Measurements from ENCODE around the gene CRLF3.
"Not testable (repeated sequence)": the region's sequence is repeated elsewhere in the genome, so short reads cannot be mapped to it uniquely, and the experiment has no call there.

Gene CRLF3

GRCh38 chr17:30816165-30816564, 8.3 kb downstream of the CRLF3 start:
- DNase-seq (ENCODE audit: low read depth in 3 of 3, low spot score in 1 of 3): no peak

GRCh38 chr17:30814860-30815259, 9.6 kb downstream of the CRLF3 start:
- not testable (repeated sequence) for DNase-seq (ENCODE audit: low read depth in 3 of 3, low spot score in 1 of 3)

- not testable (repeated sequence) for DNase-seq (ENCODE audit: low read depth in 3 of 3, low spot score in 1 of 3)
Measured at GRCh38 chr17:30814236-30814635, 10.3 kb downstream of the CRLF3 start.

- DNase-seq (ENCODE audit: low read depth in 3 of 3, low spot score in 1 of 3): no peak
Measured at GRCh38 chr17:30812218-30813177, 12.0 kb downstream of the CRLF3 start.

- no peak for DNase-seq (ENCODE audit: low read depth in 3 of 3, low spot score in 1 of 3)
Measured at GRCh38 chr17:30809867-30810266, 14.6 kb downstream of the CRLF3 start.

- no peak for DNase-seq (ENCODE audit: low read depth in 3 of 3, low spot score in 1 of 3)
Measured at GRCh38 chr17:30808785-30809286, 15.7 kb downstream of the CRLF3 start.

- no peak for DNase-seq (ENCODE audit: low read depth in 3 of 3, low spot score in 1 of 3)
Measured at GRCh38 chr17:30807896-30808295, 16.6 kb downstream of the CRLF3 start.

- no peak for DNase-seq (ENCODE audit: low read depth in 3 of 3, low spot score in 1 of 3)
Measured at GRCh38 chr17:30805944-30806456, 18.5 kb downstream of the CRLF3 start.

- no peak for DNase-seq (ENCODE audit: low read depth in 3 of 3, low spot score in 1 of 3)
Measured at GRCh38 chr17:30801671-30802070, 22.8 kb downstream of the CRLF3 start.

GRCh38 chr17:30796016-30796415, 28.5 kb downstream of the CRLF3 start:
- DNase-seq (ENCODE audit: low read depth in 3 of 3, low spot score in 1 of 3): no peak

GRCh38 chr17:30794372-30794771, 30.1 kb downstream of the CRLF3 start:
- DNase-seq (ENCODE audit: low read depth in 3 of 3, low spot score in 1 of 3): no peak

GRCh38 chr17:30793282-30793977, 31.1 kb downstream of the CRLF3 start:
- DNase-seq (ENCODE audit: low read depth in 3 of 3, low spot score in 1 of 3): no peak

- no peak for DNase-seq (ENCODE audit: low read depth in 3 of 3, low spot score in 1 of 3)
Measured at GRCh38 chr17:30790279-30790678, 34.2 kb downstream of the CRLF3 start.

- DNase-seq (ENCODE audit: low read depth in 3 of 3, low spot score in 1 of 3): no peak
Measured at GRCh38 chr17:30788918-30789317, 35.6 kb downstream of the CRLF3 start.

GRCh38 chr17:30782206-30782605, 42.3 kb downstream of the CRLF3 start:
- DNase-seq (ENCODE audit: low read depth in 3 of 3, low spot score in 1 of 3): no peak

GRCh38 chr17:30780343-30780742, 44.1 kb downstream of the CRLF3 start:
- DNase-seq (ENCODE audit: low read depth in 3 of 3, low spot score in 1 of 3): no peak

GRCh38 chr17:30768771-30769170, 55.7 kb downstream of the CRLF3 start:
- DNase-seq (ENCODE audit: low read depth in 3 of 3, low spot score in 1 of 3): not testable (repeated sequence)

GRCh38 chr17:30767641-30768404, 56.7 kb downstream of the CRLF3 start:
- not testable (repeated sequence) for DNase-seq (ENCODE audit: low read depth in 3 of 3, low spot score in 1 of 3)

- no peak for DNase-seq (ENCODE audit: low read depth in 3 of 3, low spot score in 1 of 3)
Measured at GRCh38 chr17:30761060-30761459, 63.4 kb downstream of the CRLF3 start.

- DNase-seq (ENCODE audit: low read depth in 3 of 3, low spot score in 1 of 3): not testable (repeated sequence)
Measured at GRCh38 chr17:30753291-30753690, 71.2 kb downstream of the CRLF3 start.

- DNase-seq (ENCODE audit: low read depth in 3 of 3, low spot score in 1 of 3): not testable (repeated sequence)
Measured at GRCh38 chr17:30750982-30751381, 73.5 kb downstream of the CRLF3 start.
